ENCODE results near the gene CTXND1.

The CTXND1 gene

GRCh38 chr15:80208758-80209734 lies 43.0 kb downstream of the CTXND1 start:
- no peak for DNase-seq

GRCh38 chr15:80207887-80208286 lies 44.1 kb downstream of the CTXND1 start:
- DNase-seq: no peak

- DNase-seq: no peak
Observed at GRCh38 chr15:80204231-80204630, 47.8 kb downstream of the CTXND1 start.

- no peak for DNase-seq
Observed at GRCh38 chr15:80203361-80203885, 48.6 kb downstream of the CTXND1 start.

DNA sequence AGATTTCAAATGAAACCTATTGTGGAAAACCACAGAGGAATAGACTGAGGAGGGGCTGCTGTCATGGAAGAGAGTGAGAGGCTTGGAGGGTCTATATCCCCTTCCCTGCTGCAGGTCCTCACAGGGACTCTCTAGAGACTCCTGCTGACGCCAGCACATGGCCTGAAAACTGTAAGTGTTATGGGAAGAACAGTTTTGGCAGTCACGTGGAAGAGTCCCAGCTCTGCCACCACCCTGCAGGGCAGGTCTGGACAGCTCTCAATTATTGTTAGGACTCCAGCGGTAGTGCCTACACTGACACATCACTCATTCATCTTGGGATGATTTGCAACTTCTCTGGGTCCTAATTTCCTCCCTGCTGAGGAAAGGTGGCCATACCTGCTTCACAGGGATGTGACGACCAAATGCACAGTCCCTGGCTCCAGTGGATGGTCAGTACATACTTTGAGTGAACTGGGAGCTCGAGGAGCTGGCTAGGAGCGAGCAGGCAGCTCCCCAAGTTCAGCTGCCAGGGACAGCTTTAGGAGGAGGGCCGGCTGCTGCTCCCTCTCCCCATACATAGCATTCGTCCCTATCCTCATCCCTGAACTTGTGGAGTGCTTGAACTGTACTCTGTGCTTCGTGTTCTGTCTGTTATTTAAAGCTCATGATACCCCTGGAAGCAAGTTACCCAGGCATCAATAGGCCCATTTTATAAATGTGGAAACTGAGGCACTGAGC lies 49.2 kb downstream of the CTXND1 start:
- no peak for DNase-seq

GRCh38 chr15:80202016-80202315 lies 50.0 kb downstream of the CTXND1 start:
- no peak for DNase-seq

GRCh38 chr15:80201256-80202015 lies 50.6 kb downstream of the CTXND1 start:
- no peak for DNase-seq

DNA sequence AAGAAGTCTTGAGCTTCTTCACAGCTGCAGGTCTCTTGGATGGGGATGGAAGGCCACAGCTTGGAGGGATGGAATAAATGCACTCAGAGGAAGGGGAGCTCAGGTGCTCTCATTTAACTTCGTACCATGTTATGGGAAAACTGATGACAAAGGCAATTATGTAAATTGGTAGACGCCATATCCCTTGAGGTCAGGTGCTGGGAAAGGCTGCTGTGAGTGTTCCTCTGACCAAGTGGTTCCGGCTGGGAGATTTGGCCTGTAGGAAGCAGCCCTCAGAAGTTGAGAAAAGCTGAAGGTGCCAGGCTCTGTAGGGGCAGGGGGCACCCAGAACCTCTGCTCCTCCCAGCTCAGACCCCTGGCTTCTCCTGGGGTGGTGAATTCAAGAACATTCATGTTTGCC lies 52.1 kb downstream of the CTXND1 start:
- no peak for DNase-seq

DNA sequence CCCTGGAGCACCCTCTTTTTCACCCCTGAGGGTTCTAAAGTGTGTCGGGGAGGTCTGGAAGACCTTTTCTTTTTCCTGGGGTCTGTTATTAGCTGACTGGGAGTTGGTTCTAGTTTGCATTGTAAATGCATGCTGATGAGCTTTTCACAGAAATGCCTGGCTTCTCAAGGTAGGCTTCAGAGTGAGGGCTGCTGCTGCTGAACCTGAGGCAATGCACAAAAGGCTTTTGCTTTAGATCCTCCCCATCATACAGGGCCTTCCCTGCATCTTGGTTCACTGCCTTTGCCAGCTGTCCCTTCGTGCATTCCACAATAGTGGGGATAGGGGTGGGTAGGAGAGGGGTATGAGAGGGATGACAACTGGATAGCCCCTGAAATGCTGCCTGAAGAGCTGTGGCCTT lies 52.6 kb downstream of the CTXND1 start:
- DNase-seq: no peak

- no peak for DNase-seq
Observed at GRCh38 chr15:80194914-80195313, 57.1 kb downstream of the CTXND1 start.

DNA sequence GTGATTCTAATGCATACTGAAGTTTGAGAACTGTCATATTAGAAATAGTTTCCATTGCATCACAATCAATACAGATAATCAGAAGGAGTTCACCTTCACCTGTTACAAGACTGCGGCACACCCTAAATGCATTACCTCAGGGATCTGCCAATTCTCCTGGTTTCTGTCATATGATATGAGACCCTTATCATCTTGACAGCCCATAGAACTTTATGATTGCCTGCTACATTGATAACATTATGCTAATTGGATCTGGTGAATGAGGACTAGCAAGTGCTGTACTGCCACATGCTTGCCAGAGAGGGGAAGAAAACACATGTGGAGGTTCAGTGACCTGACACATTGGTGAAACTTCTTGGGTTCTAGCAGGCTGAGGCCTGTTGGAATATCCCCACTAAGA lies 57.8 kb downstream of the CTXND1 start:
- no peak for DNase-seq

GRCh38 chr15:80191897-80192595 lies 60.0 kb downstream of the CTXND1 start:
- DNase-seq: no peak

DNA sequence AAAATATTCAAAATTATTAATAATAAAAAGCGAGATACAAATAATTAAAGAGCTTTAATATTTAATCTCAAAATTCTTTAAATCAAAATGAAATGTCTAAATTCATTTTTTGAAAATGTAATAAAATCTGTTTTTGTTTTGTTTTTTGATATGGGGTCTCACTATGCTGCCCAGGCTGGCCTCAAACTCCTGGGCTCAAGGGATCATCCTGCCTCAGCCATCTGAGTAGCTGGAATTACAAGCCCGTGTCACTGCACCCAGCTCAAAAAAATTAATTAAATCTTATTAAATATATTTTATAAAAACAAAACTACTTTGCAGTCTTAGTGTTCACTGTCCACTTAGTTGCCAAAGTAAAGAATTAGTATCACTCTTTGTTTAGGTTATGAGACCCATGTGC lies 60.8 kb downstream of the CTXND1 start:
- DNase-seq: no peak

GRCh38 chr15:80188251-80188650 lies 63.8 kb downstream of the CTXND1 start:
- DNase-seq: no peak

DNA sequence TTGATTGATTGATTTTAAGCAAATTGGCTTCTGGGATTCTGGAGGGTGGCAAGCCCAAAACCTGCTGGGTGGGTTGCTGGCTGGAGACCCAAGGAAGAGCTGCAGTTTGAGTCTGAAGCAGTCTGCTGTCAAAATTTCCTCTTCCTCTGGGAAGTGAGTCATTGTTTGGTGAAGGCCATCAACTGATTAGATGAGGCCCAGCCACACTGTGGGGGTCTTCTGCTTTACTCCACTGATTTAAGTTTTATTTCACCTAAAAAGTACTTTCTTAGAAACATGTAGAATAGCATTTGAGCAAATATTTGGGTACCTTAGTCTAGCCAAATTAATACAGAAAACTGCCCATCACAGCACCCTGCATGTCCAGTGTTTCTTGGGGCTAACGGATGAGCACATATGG lies 65.4 kb downstream of the CTXND1 start:
- no peak for DNase-seq

GRCh38 chr15:80186066-80186465 lies 65.9 kb downstream of the CTXND1 start:
- no peak for DNase-seq

- DNase-seq: no peak
Observed at GRCh38 chr15:80185152-80185551, 66.9 kb downstream of the CTXND1 start.

GRCh38 chr15:80184554-80184953 lies 67.5 kb downstream of the CTXND1 start:
- no peak for DNase-seq

DNA sequence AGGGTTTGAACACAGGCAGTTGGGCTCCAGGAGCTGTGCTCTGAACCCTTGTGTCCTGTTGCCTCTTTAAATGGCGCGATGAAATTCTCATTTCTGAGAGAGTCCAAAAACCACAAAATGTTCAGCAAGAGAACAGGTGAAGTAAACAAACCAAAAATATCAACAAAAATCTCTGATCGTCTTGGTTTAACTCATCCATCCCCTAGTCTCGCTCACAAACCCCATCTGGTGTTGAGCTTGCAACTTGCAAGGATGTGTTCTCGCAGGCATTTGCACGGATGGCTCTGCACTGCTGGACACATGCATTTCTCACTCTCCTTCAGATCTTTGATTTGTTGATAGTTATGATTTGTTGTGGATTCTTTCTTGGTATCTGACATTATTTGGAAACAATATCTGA lies 68.1 kb downstream of the CTXND1 start:
- no peak for DNase-seq

GRCh38 chr15:80183306-80183705 lies 68.7 kb downstream of the CTXND1 start:
- no peak for DNase-seq

DNA sequence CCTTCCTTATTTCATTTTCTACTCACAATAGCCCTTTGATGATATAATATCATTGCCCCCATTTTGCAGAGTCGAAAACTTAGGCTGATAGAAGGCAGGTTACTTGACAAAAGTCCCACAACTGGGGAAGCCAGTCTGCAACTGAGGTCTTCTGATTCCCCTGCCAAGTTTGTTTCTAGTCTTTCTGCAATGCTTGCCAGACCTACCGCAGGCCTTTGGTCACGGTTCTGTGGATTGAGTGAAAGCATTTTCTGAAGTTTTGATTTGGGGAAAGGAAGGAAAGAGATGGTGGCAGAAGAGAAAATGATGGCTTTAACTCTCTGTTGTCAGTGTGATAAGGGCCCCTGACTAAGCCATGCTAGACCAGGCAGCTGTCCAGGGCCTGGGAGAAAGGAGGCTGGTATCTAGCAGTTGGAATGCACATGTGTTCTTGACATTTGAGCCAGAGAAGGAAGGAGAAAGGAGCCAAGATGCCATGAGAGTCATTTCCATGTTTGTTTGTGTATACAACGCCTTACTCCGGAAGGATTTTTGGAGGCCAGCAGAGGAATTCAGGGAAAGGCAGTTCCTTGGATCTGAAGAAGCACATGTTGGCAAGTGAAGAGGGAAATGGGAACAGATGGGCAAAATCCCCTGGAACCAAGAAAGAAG lies 69.3 kb downstream of the CTXND1 start:
- no peak for DNase-seq

DNA sequence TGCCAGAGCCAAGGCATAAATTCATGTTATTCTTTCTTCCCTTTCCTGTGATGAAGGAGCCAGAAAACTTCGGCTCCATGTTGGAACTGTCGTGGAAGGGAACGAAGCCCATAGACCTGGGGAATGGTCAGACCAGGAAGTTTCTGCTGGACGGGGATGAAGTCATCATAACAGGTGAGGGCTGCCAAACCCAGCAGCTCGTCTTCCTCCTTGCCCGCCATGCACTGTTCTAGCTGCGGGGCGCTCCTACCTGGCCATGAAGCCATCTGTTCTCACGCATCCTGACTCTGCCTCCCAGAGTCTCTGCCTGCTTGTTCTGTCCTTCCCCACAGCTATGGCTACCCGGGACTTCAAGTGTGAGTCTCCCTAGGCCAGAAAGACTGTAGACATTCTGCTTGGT lies 71.0 kb downstream of the CTXND1 start:
- DNase-seq: no peak

Data from NCI-H1048 (cell line).